HuH-7.5 (cell line): Measurements from ENCODE around the gene DET1.
"Not testable (repeated sequence)": the region's sequence is repeated elsewhere in the genome, so short reads cannot be mapped to it uniquely, and the experiment has no call there.

ENCODE experiments used
- DNase-seq: peaks from one replicate; pipeline ENCODE4 v3.0.0; 2011; ENCODE audit warnings: low spot score

Gene DET1

DNA sequence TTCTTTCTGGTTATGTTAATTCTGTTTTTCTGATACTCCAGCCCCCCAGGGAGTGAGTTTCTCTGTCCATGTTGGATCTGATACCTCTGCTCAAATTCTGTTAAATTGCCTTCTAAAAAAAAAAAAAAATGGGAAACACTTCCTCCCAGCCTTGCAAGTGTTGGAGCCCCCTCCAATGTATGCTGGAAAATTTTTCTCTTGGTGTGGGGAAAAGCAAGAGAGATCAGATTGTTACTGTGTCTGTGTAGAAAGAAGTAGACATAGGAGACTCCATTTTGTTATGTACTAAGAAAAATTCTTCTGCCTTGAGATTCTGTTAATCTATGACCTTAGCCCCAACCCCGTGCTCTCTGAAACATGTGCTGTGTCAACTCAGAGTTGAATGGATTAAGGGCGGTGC lies 6.1 kb downstream of the DET1 start:
- not testable (repeated sequence) for DNase-seq

DNA sequence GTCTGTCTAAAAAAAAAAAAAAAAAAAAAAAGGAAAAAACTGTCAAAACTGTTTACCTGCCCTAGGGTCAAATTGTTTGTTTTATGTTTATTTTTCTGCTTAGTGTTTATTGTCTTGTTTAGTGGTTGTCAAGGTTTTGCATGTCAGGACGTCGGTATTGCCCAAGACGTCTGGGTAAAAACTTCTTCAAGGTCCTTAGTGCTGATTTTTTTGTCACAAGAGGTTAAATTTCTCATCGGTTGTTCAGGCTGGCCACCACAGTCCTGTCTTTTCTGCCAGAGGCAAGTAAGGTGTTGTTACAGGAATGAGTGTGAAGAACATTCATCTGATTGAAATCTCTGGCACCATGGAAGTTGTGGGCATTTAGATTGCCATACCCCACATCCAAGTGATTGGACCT lies 7.0 kb downstream of the DET1 start:
- no peak for DNase-seq

DNA sequence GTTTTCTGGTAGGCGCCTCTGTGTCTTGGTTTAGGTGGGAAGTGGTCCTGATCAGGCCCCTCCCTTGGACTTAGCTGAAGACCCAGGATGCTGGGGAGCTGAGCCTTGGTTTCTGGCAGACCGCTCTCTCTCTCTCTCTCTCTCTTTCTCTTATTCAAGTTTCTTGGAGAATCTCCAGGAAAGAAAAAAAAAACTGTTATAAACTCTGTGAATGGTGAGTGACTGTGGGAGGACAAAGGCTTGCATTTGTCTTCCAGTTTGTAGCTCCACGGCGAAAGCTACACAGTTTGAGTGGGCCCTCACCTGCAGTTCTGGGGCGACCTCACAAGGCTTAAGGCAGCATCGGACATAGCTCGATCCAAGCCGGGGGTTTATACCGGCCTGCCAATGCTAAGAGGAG lies 7.5 kb downstream of the DET1 start:
- DNase-seq: no peak

DNA sequence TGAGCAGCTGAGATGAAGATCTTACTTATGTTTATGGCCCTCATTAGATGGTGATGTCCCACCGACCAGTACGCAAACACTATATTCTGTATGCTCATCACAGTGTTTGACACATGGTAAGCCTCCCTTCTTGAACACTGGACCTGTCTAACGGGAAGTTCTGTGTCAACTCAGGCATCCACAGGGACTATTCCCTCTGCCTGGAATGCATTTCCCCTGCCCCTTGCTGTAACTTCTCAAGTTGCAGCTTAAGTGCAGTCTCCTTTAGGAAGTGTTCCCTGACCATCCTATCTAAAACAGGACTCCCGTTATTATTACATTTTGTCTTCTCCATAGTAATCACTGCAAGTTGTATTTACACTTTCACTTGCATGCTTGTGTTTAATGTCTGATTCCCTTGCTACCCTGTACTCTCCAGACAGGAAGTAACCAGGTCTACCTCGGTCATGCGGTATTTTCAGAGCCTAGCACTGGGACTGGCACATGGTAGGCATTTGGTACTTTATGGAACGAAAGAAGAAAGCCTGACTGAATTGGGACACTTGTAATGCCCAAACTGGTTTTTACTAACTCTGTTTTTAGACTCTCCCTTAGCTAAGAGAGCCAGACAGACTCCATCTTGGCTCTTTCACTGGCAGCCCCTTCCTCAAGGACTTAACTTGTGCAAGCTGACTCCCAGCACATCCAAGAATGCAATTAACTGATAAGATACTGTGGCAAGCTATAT lies 8.7 kb downstream of the DET1 start:
- DNase-seq: no peak

DNA sequence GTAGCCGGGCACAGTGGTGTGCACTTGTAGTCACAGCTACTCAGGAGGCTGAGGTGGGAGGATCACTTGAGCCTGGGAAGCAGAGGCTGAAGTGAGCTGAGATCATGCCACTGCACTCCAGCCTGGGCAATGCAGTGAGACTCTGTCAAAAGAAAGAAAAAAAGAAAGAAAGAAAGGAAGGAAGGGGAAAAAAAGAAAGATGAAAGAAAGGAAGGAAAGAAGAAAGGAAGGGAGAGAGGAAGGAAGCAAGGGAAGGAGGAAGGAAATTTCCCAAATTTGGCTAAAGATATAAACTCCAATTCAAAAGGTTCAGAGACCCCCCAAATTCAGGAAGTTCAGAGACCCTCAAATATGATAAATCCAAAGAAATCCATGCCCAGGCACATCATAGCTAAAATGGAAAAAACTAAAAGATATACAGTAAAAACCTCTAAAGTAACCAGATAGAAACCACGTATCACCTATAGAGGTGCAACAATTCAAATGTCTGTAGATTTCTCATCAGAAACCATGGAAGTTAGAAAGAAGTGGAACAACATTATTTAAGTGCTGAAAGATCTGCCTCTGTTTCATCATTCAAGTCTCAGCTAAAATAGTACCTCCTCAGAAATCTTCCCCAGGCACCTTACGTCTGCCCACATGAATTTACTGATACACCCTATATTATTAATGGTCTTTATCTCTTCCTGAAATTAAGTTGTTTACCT lies 10.7 kb downstream of the DET1 start:
- DNase-seq: no peak

DNA sequence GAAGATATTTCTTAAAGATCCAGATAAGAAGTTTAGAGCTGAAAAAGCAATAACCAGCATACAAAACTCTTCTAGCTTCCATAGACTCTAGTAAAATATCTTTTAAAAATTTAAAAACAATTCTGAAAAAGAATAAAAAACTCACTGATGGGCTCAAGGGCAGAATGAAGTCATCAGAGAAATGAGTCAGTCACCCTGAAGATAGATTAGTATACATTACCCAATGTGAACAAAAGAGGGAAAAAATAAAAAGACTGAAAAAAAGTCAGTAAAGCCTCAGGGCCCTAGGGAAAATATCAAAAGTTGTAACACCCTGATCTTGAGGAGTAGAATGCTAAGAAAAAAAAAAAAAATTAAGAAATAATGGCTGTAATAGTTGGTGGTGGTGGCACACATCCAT lies 11.4 kb downstream of the DET1 start:
- no peak for DNase-seq

DNA sequence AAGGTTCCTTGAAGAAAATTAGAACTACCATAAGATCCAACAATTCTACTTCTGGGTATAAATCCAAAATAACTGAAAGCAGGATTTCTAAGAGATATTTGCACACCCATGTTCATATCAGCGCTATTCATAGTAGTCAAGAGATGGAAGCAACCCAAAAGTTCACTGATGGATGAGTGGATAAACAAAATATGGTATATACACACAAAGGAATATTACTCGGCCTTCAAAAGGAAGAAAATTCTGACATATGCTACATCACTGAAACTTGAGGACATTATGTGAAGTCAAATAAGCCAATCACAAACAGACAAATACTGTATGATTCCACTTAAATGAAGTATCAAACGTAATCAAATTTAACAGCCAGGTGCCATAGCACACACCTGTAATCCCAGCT lies 13.1 kb downstream of the DET1 start:
- DNase-seq: no peak

DNA sequence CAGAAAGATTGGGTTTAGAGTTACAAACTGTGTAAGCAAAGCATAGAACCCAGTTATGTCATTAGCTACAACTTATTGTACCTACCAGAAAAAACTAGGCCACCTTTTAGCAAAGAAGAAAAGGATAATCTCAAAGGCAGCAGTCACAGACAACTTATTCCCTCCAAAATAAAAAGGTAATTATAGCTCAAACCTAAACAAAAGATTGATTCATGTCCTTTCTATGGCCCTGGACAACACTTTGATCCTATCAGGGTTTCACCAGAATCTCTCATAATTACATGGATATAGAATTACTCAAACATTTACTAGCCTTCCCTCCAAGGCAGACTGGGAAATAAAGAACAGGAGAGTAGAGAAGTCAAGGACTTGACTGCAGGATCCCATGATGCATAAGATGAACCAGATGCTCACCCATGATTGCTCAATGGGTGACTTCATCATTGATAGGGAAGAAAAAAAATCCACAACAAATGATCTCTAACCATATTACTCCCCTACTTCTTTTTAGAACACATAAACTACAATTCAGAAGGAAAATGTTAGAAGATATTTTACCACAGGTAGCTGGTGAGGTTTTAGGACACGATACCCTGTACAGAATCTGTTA lies 17.4 kb downstream of the DET1 start:
- DNase-seq: no peak

DNA sequence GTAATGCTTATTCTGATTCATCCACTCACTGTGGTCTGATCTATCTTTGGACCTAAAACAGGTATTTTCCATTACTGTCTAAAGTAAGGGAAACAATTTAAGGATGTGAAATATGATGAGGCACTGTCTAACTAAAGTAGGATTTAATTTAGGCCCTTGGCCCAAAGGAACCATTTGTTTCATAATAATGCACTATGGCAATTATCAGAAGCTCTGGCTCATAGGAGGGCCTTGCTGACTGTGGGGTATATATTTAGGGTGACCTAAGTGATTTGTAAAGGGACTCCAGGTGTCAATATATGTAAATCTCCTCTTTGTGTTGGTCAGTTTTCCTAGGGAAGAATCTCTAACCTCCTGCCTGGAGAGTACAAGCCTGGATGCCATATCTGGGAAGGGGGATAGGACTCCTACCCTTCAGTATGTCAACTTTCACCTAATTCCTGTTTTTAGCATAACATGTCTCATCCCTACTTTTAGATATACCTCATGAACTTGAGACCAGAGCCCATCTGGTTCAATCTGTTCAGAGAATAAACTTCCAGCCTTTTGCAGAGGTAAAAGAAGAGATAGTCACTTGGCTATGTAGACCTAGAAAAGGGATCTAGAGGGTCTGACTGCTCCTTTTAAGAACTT lies 20.1 kb downstream of the DET1 start:
- no peak for DNase-seq

DNA sequence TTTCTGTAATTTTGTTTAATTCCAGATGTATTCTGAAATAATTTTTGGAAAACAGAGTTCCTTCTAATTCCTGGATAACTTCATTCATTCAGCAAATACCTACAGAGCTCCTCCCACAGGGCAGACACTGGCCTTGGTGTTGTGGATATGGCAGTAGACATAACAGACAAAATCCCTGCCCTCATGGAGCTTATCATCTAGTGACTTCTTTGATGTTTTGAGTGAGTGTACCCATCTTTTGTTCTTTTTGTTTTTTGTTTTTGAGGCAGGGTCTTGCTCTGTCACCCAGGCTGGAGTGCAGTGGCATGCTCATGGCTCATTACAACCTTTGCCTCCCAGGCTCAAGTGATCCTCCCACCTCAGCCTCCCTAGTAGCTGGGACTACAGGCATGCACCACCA lies 21.1 kb downstream of the DET1 start:
- no peak for DNase-seq

DNA sequence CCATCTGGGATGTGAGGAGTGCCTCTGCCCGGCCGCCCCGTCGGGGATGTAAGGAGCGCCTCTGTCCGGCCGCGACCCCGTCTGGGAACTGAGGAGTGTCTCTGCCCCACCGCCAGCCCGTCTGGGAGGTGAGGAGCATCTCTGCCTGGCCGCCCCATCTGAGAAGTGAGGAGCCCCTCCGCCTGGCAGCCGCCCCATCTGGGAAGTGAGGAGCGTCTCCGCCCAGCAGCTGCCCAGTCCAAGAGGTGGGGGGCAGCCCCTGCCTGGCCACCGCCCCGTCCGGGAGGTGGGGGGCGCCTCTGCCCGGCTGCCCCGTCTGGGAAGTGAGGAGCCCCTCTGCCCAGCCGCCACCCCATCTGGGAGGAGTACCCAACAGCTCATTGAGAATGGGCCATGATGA lies 22.4 kb downstream of the DET1 start:
- DNase-seq: not testable (repeated sequence)

DNA sequence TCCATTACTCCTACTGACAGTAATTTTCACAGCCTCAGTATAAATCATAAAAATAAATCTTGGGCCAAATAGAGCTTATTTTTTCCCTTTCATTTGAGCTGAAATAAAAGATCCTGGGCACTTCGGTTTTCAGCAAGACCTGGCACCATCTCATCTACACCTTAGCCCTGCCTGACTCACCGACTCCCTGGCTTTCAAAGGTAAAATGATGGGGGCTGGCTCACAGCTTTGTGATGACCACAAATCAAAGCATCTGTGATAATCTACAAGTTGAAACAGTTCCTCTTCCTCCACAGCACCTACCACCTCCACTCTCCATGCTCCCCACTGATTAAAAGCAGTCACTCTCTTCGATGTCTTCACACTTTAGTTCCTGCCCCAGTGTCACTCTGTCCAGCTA lies 27.6 kb downstream of the DET1 start:
- no peak for DNase-seq

DNA sequence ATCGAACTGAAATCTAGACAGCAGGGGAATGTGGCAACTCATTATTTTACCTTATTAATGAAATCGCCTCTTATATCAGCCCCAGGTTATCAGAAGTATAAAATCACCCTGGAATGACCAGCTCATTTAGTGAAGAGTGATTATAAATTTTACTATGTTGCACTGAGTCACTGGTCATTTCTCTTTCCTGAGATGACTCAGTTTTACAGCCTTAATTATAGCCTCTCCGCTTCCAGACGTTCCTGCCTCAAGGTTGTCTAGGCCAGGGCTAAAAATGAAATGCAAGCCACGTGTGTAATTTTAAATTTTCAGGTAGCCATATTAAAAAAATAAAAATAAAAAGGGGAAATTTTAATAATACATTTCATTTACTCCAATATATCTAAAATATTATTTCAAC lies 33.3 kb downstream of the DET1 start:
- no peak for DNase-seq

DNA sequence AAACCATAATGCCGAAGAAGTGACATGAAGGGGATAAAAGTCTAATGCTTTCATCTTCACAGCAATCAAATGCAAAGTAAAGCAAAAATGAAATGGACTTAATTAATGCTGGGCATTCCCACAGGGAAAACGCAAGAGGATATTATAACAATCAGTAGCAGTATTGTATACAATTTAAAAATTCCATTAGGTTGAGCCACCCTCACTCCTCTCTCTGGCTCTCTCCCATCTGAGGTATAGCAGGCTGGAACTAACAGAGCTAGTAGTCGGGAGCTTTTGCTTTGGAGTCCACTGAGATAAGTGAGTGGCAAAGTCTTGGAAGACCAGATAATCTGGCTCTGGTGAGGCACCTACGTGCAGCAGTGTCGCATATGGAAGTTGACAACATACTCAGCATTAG lies 33.9 kb downstream of the DET1 start:
- no peak for DNase-seq

DNA sequence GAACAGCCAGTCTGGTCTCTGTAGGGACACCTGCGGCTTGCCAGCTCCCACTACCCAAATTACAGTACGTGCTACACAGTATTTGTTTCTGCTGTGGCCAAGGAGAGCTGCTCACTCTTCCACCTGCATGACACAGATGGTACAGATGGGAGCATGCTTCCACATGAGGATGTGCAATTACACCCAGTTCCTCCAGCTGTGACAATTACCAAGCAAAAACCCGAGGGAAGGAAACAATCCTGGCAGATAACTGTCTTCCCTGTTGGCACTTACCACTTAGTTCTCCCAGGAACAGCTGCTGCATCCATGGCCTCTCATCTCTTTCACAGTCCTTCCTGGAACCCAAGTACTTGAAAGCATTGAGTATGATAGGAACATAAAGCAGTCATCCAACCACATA lies 34.4 kb downstream of the DET1 start:
- DNase-seq: no peak

DNA sequence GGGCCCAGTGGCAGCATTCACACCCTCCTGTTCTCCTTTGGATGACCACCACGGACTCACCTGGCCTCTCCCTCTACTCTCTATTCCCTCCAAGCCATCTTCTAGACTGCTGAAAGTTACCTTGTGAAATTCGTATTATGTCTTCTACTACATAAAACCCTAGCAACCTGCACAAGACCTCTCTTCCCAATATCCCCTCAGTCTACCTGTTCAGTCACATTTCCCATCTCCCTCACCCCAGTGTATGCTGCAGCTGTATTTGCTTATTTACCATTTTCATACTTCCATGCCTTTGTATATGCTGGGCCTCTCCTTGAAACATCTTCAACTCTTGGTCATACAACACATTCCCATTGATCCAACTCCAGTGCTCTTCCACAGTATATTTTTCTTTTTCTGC lies 35.3 kb downstream of the DET1 start:
- DNase-seq: no peak

DNA sequence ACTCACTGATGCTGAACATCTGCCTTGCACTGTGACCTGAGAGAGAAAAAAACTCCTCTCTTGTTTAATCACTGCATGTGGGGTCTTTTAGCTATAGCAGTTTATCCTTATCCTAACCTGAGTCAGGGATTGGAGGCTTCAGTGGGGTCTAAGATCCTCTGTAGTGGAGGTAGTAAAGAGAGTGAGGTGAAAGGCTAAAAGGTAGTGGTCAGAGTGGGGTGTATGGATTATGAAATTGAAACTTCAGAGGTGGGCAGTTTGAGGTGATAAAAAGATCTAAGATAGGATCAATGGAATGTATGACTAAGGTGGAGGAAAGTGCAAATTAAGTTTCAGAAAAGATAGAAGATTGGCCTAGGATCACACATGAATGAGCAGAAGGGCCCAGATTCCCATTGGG lies 36.5 kb downstream of the DET1 start:
- DNase-seq: no peak

DNA sequence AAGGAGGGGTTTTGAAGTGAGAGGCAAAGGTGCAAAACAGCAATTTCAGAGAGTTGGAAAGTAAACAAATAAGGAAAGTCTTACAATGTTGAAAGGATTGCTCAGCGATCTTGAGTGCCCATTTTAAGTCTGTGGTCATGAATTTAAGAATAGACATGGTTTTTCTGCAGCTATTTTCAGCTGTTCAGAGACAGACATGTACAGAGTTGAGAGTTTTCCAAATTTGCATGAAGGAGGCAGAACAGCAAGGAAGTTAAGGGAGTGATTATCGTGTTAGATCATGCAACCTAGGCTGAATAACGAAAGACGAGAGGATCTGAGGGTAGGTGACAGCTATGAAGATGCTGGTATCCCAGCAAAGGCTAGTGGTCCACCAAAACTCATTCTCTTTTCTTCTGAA lies 37.2 kb downstream of the DET1 start:
- no peak for DNase-seq

DNA sequence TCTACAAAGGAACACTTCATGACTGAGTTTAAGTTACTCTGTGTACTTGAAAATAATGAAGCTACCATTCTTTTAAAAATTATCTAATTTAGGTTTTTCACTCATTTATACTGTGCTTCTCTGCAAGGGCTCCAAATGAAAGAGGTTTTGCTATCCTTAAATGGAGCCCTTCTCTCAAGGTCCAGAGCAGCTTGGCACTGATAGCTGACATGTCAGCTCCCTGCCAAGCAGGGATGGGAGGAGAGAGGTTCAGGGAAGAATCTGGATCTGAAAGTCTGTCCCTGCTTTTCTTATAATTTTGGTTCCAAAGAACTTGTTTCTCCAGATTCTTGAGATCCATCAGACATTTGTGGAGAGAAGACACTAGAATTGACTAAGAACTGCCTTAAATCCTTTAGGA lies 39.9 kb downstream of the DET1 start:
- DNase-seq: no peak

DNA sequence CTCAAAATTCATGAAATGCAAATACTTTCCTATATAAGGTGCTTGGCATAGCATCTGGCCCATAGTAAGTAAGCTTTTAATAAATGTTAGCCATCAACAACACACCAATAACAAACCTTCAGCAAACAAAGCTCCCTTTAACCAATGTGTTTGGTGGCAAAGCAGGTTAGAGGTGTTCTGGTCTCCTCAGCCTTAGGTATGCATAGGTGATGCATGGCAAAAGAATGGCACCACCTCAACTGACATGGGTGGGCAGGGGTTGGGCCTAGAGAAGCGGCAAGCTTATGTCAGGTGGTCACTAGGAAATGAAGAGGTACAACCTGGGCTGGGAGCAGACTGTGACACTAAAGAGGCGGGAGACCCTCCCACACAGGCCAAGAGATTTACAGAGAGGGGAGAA lies 40.8 kb downstream of the DET1 start:
- DNase-seq: no peak

DNA sequence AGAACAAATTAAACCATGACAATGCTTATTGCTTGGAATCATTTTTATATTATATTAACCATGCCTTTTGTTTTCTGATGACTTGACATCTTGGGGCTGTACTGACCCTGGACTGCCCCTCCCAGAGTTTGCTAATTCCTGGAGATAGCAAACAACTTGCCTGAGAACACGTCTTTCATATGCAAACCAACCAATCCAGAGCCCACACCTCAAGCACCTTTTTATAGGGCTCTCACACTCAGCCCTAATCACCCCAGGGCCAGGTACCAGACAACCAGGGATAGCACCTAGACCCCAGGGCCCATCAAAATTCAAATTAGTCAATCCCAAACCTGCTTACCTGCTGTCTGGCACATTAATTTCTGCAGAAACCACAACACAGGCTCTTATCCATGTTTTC lies 42.0 kb downstream of the DET1 start:
- no peak for DNase-seq

DNA sequence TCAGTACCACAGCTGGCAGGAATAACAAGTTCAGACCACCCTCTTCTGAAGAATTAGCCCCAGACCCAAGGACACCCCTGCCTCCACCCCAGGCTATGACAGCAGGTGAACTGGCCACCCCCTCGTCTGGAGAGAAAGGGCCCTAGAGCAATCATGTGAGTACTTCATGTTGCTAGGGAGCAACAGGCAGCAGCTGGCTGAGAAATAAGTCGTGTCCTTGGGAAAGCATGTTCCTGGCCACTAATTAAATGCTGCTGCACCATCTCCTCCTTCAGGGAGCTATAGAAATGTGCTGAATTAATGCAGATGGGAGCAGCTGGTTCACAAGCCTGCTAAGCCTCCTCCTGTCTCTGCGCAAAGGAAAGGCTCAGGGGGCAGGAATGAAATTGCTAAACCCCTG lies 47.5 kb downstream of the DET1 start:
- no peak for DNase-seq

DNA sequence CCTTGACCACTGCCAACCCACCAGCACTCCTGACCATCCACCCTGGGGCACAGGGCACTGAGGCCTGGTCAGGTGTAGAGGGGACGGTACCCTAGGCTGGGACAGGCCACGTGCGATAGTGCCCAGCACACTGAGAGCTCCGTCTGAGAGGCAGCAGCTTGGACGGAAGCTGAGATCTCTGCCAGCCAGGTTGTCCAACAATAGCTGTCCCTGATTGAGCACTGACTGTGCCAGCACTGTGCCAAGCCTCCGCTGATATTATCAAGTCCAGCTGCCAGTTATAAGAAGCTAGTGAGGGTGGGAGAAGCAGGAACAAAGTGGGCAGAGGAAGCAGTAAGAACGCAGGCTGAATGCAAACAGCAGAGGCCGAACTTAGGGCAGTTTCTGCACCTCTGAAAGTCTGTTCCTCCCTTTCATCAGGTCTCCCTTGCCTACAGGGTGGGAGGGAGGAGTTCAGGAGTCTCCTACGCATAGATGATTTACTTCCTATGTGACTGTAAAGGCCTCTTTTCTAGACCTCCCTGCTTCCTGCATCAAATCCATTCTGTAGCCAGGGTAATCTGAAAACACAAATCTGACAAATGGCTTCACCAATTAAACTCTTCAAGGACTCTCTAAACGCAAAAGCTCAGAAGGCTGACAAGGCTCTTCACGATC lies 49.2 kb downstream of the DET1 start:
- DNase-seq: no peak
